DMS153 treated with DMSO at 0.1 percent for 48 hours (cell line): ENCODE data around the gene PTPN14.
"Not testable (repeated sequence)": the region's sequence is repeated elsewhere in the genome, so short reads cannot be mapped to it uniquely, and the experiment has no call there.

Source experiments
- DNase-seq: peaks from one replicate; lab custom pipeline; 2025; ENCODE audit not compliant: unreplicated experiment; lab: John Stamatoyannopoulos, UW

Gene PTPN14

DNA sequence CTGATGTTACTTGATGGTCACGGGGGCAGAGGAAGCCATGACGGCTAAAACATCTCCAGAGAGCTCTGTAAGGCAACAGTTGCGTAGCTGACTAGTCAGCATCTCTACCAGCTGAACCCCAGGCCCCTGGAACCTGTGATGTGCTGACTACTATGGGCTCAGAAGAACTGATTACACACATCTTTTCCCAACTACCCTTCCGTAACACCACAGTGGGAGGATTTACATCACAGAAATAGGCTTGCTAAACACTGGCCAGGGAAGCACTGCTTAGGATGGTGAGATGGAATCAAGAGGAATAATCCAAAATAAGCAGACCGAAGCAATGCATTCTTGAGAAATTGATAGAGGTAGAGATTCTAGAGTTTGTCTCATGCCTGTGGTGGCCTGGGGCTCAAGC lies 148.0 kb downstream of the PTPN14 start:
- DNase-seq, result no peak

DNA sequence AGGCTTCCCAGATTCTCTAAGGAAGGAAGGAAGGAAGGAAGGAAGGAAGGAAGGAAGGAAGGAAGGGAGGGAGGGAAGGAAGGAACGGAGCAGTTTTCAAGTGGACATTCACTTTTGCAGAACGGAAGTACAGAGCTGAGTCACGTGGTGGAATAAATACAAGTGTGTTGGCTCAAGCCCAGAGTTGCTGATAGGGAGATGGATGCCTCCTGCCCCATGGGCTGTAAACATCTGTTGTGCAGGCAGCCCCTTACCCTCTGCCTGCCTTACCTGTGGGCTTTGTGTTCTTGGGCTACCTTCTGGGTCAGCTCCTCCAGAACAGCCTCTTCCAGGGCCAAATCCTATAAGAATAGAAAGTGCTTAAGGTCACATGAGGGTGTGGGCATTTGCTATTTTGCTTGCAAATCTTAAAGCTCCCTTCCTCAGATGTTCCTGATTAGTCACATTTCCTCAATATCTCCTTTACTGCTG lies 148.8 kb downstream of the PTPN14 start:
- DNase-seq, result no peak

GRCh38 chr1:214401666-214402065 lies 149.7 kb downstream of the PTPN14 start:
- DNase-seq, result no peak

- no peak for DNase-seq
Observed at GRCh38 chr1:214400131-214400530, 151.3 kb downstream of the PTPN14 start.

DNA sequence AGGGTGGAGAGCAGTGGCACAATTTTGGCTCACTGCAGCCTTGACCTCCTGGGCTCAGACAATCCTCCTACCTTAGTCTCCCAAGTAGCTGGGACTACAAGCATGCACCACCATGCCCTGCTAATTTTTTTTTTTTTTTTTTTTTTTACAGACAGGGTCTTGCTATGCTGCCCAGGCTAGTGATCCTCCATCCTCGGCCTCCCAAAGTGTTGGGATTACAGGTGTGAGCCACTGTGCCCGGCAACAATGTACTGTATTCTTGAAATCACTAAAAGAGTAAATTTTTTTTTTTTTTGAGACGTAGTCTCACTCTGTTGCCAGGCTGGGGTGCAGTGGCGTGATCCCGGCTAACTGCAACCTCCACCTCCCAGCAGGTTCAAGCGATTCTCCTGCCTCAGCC lies 152.9 kb downstream of the PTPN14 start:
- DNase-seq, result no peak

- DNase-seq, result no peak
Observed at GRCh38 chr1:214397497-214397896, 153.9 kb downstream of the PTPN14 start.

DNA sequence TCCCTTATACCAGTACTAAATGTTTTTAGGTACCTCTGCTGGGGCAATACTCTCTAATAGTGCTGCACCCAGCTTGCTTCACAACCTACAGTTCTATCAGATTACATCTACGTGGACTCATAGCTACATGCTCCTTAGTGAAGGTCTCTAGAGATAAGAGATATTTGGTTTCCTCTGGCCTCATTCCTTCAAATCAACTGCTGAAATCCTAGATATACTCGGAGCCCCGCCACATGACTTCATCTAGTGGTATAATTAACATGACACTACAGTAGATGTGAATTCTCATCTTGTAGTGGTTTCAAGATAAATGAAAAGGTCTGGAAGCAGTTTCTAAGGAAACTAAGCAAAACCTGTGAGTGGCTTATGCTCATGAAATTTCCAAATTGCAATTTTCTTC lies 155.1 kb downstream of the PTPN14 start:
- DNase-seq, result no peak

DNA sequence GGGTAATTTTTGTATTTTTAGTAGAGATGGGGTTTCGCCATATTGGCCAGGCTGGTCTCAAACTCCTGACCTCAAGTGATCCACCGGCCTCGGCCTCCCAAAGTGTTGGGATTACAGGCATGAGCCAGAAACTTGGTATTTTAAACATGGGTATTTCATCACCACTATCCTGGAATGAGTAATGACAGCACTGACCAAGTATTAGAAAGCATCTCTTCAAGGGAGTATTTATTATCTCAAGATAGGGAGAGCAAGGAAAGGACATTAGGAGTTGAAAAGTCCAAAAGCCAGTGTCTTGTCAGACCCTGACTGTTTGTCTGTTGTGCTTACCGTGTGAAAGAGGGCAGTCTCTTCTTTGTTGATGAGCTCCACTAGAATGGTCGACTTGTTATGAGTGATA lies 156.8 kb downstream of the PTPN14 start:
- not testable (repeated sequence) for DNase-seq

DNA sequence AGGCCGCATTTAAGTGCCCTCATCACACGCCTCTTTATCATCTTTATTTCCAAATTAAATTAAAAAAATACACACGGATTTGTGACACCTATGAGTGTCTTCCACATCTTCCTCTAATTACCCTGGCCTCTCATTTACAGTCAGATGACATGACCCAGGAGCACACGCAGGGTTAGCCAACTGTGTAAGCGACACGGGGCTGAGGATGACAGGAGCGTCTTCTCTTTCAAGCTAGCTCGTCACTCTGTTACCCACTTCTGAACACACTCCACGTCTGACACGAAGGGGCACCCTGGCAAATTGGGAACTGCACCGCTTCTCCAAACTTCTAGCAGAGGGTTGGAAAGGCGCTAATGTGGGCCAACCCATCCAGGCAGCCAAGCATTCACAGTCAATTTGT lies 158.3 kb downstream of the PTPN14 start:
- no peak for DNase-seq

DNA sequence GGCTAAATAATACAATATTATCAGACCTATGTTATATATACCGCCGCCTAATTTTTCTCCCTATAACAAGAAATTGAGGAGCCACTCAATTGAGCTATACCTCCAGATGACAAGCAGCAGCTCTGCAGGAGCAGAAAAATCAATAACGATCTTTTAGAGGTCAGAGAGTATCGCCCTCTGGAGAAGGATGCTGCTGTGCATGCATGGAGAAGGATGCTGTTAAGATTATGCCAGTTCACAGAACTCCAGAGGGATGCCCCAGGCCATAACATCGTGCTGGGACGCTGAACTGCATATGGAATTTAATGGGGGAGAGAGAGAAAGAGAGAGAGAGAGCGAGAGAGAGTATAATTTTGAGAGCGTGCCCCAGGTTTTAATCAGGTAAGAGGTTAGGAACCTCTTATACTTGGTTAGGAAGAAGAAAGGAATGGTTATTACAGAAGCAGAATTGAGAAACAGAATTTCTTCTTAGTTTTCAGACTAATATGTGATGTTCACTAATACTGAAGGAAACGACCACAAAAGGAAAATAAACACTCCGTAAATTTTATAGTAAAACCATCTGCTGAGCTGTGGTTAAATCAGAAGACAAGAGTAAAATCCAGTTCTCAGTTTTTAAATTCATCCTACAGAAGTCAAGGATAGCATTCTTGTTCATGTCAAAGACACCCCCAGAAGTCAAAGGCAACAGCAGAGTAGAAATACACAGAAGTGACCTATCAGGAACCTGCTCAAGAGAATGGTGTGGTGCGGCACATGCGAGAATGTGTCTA lies 159.3 kb downstream of the PTPN14 start:
- no peak for DNase-seq

DNA sequence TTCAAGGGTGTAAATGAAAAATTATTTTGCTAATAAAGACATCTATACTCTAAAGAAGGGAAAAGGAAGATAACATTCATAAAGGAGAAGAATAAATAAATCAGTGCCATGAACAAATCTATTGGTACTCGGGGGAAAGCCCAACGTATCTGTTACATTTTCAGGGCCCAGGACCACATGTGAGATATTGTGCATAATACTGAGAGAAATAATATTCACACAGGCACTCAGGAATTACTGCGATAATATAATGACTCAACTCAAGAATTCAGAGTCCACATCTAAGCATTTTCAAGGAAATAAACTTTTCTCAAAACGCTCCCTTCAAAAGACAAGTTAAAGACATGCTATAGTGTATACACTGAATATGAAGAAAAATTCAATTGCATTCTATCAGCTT lies 161.7 kb downstream of the PTPN14 start:
- DNase-seq, result no peak

- no peak for DNase-seq
Observed at GRCh38 chr1:214386747-214387146, 164.7 kb downstream of the PTPN14 start.

GRCh38 chr1:214386333-214386732 lies 165.1 kb downstream of the PTPN14 start:
- no peak for DNase-seq

DNA sequence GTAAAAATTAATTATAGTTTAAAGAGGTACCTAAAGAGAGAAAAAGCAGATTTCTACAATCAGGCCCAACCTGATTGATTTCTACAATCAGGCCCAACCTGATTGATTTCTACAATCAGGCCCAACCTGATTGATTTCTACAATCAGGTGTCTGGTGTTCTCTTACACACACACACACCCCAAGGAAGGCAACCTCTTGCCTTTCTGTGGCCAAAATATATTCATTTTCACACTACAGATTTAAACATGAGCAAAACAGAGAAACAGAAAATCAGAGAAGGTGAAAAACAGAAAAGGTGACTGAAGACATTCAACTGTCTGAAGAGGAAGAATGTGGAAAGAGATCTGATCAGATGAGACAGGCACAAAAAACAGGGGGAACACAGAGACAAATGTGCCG lies 166.0 kb downstream of the PTPN14 start:
- no peak for DNase-seq

DNA sequence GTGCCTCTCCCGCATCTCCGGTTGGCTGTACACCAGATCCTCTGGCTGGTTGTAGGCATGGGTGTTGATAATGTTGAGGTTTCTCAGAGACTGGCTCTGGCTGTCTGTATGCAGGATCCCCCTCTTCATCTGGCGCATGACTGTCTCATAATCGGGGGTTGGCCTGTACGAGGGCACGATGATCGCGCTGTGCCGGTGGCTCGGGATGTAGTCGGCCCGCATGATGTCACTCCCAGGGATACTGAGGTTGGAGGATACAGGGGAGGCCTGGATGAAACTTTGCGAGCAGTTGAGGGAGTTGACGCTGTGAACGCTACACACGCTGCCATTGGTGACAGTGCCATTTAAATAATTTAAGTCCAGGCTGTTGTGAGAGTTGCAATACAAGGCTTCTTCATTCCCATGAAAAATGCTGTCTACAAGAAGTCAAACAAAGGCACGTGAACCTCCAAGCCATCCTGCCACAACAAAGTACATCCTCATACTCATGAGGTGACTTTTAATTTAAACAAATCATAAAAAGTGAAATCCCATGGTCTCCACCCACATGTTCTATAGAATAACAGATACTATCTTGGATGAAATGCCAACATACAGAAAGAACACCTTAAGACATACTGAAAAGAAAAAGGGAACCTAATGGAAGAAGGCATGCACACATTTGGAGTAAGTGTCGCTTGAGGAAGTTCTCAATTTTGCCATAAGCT lies 166.9 kb downstream of the PTPN14 start:
- no peak for DNase-seq

DNA sequence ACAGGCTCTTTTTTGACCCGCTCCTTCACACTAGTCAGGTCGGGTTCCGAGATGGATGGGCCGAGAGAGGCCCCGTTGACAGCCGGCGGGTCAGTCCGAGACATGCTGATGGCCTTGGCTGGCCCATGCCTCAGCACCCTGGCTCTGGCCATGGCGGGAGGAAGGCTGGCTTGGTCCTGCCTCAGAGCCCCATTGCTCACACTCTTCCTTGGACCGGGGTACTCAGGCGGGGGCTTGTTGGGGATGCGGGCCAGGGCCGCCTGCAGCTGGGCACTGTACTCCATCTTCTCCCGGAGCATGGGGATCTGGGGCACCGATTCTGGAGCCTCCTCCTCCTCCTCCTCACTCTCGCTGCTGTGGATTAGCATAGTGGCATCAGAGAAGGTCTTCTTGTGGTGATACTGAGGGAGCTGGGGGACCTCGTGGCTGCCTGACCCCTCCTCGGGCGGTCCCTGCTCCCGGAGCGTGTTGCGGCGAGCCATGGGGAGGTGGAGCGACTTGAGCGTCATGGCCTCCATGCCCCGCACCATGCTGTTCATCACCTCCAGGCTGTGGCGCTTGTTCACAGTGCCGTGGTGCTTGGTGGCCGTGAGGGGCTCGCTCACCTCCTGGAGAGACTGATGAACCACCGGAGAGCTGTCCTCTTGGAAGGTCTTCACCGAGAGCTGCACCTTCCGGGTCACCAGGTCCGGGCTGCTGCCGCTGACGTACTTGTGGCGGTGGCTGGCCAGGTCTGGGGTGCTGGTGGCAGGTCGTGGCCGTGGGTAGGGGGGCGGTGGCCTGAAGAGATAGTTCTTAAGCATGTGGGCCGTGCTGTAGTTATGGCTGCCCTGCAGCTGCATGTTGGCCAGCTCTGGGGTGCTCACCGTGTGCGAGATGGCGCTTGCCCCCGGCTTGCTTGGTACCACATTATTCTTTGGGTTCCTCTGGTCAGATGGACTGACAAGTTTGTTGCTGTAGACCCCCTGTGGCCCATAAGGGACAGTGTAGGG lies 167.7 kb downstream of the PTPN14 start:
- no peak for DNase-seq

DNA sequence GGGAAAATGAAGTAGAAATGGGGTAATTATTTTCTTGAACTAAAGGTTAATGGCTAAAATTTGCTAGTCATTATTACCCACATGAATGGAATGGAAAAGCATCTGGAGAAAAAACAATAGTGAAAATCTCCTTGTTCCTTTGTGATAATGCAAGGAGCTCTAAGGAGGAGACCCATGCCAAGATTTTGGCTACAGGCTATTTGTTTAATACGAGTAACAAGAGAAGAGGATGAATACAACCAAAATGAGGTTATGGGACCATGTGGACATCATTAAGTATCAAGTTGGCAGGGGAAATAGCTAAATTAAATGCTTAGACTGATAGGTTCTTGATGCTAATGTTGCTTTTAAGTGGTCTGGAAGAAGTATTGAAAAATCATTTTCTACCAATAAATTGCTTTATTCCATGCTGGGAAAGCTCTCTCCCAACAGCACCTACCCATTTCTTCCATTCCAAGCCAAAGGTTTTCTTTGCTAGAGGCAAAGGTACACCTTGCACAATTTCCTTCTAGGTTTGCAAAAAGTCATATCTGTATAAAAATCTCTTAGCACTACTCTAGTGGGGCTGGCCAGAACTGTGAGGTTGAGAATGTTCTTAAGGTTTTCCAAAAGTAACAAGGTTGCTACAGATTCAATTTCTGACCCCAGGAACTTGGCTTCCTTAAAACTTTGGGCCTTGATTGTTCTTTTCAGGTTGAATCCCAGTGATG lies 170.3 kb downstream of the PTPN14 start:
- DNase-seq, result no peak

GRCh38 chr1:214380396-214380795 lies 171.0 kb downstream of the PTPN14 start:
- no peak for DNase-seq

GRCh38 chr1:214379236-214379970 lies 172.0 kb downstream of the PTPN14 start:
- DNase-seq, result no peak

- DNase-seq, result no peak
Observed at GRCh38 chr1:214378492-214378891, 172.9 kb downstream of the PTPN14 start.
